Naive thymus-derived CD4-positive, alpha-beta T cell (primary cell): ENCODE measurements around the gene AKT3. TPM values are rescaled to one million over a fixed set of nuclear protein-coding genes. Genes with fewer than 3 reads are reported as not detected.

Source experiments
- ATAC-seq: fragments of 150-1000 bp; cut with Tn5 transposase; 2 replicates; pipeline ENCODE4 v1.10.0; 2021; ENCODE audit warnings: mild to moderate bottlenecking, moderate library complexity
- CTCF ChIA-PET: fragments of 350-600 bp; sonication (Branson Sonifier 250); formaldehyde crosslinking; loops from one replicate; lab custom pipeline; 2021; ENCODE audit warnings: antibody characterized with exemption; lab: Charles Lee
- POLR2A ChIA-PET: fragments of 350-600 bp; sonication (Branson Sonifier 250); formaldehyde crosslinking; loops from one replicate; lab custom pipeline; 2021; ENCODE audit warnings: antibody characterized with exemption, inconsistent platforms; lab: Charles Lee
- DNase-seq, 9 donors: peaks; one replicate each; pipeline versions ENCODE4 v3.0.0 to v3.0.0-alpha.2; 2020 to 2022; ENCODE audit warnings: mixed read lengths in 1 of 9
- H3K27ac ChIP-seq: one replicate; pipeline ENCODE4 v1.7.0; 2013; ENCODE audit warnings: mild to moderate bottlenecking, low read depth, low read length, moderate library complexity
- H3K27me3 ChIP-seq, 2 donors: one replicate each; pipeline ENCODE4 v1.7.0; 2013; ENCODE audit warnings: low read length in 2 of 2, mild to moderate bottlenecking in 2 of 2, moderate library complexity in 2 of 2; ENCODE audit not compliant: control insufficient read depth in 2 of 2, insufficient read depth in 2 of 2
- H3K36me3 ChIP-seq, 3 experiments: 1 replicate in 2 of 3; 2 replicates in 1 of 3; pipeline ENCODE4 v1.7.0; 2013; ENCODE audit warnings: low read length in 3 of 3, mild to moderate bottlenecking in 3 of 3, moderate library complexity in 1 of 3; ENCODE audit not compliant: insufficient read depth in 3 of 3, control insufficient read depth in 2 of 3
- H3K4me1 ChIP-seq, 2 donors: one replicate each; pipeline ENCODE4 v1.7.0; 2013; ENCODE audit warnings: low read length in 2 of 2, mild to moderate bottlenecking in 2 of 2, moderate library complexity in 1 of 2; ENCODE audit not compliant: control insufficient read depth in 2 of 2, insufficient read depth in 2 of 2
- H3K4me3 ChIP-seq: 2 replicates; pipeline ENCODE4 v1.7.0; 2013; ENCODE audit warnings: mild to moderate bottlenecking, low read length
- H3K9me3 ChIP-seq, 3 experiments: 1 replicate in 2 of 3; 2 replicates in 1 of 3; pipeline ENCODE4 v1.7.0; 2013; ENCODE audit warnings: low read length in 3 of 3; ENCODE audit not compliant: control insufficient read depth in 2 of 3
- H3K27ac Mint-ChIP-seq, 9 donors: one replicate each; pipeline ENCODE4 v1.8.0; 2020 to 2022; ENCODE audit warnings: mixed read lengths in 9 of 9, mild to moderate bottlenecking in 8 of 9, moderate library complexity in 5 of 9, inconsistent platforms in 2 of 9
- H3K27me3 Mint-ChIP-seq, 5 donors: one replicate each; pipeline ENCODE4 v1.8.0; 2021 to 2022; ENCODE audit warnings: mixed read lengths in 5 of 5, mild to moderate bottlenecking in 1 of 5
- H3K36me3 Mint-ChIP-seq, 5 donors: one replicate each; pipeline ENCODE4 v1.8.0; 2020 to 2022; ENCODE audit warnings: mixed read lengths in 5 of 5, mild to moderate bottlenecking in 3 of 5, inconsistent platforms in 1 of 5
- H3K4me1 Mint-ChIP-seq, 7 donors: one replicate each; pipeline ENCODE4 v1.8.0; 2020 to 2022; ENCODE audit warnings: mixed read lengths in 7 of 7, mild to moderate bottlenecking in 3 of 7, inconsistent platforms in 1 of 7
- H3K4me3 Mint-ChIP-seq, 10 donors: one replicate each; pipeline ENCODE4 v1.8.0; 2020 to 2022; ENCODE audit warnings: mild to moderate bottlenecking in 10 of 10, mixed read lengths in 10 of 10, moderate library complexity in 6 of 10, inconsistent platforms in 2 of 10
- H3K9me3 Mint-ChIP-seq, 11 donors: one replicate each; pipeline ENCODE4 v1.8.0; 2020 to 2022; ENCODE audit warnings: mixed read lengths in 11 of 11, mild to moderate bottlenecking in 4 of 11, inconsistent platforms in 1 of 11, moderate library complexity in 1 of 11
- intact Hi-C, 2 donors: fragments of 100-400 bp; cut with micrococcal nuclease; formaldehyde crosslinking; loops; one replicate each; pipeline ENCODE4 v1.15.1; 2023
- polyA plus RNA-seq, 2 donors: library from polyadenylated mRNA; unstranded; fragments of 300-500 nt; fragmentation: Illumina TruSeq; gene quantifications; one replicate each; pipeline ENCODE4 v1.2.3, GENCODE V29; 2021
- total RNA-seq, 6 experiments: library from RNA in 5 of 6; stranded (reverse) in 5 of 6; gene quantifications; 1 replicate in 5 of 6; 2 replicates in 1 of 6; pipeline ENCODE4 v1.2.3 and lab custom pipeline; 2021 to 2026

The AKT3 gene
- total and polyA plus RNA-seq, 7 experiments from 2014 or later: 1.6 to 123 (median 69.4) TPM

DNA sequence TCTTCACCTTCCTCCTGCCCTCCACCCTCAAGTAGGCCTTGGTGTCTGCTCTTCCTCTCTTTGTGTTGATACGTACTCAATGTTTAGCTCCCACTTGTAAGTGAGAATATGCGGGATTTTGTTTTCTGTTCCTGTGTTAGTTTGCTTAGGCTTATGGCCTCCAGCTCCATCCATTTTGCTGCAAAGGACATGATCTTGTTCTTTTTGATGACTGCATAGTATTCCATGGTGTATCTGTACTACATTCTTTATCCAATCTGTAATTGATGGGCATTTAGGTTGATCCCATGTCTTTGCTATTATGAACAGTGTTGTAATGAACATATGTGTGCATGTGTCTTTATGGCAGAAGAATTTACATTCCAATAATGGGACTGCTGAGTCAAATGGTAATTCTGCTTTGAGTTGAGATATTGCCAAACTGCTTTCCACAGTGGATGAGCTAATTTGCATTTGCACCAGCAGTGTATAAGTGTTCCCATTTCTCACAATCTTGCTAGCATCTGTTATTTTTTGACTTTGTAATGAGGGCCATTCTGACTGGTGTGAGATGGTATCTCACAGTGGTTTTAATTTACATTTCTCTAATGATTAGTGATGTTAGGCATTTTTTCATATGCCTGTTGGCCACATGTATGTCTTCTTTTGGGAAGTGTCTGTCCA is 321.5 kb downstream of the AKT3 start:
- Histone ChIP-seq H3K36me3 (peaks cover 0 to 4% (median 0%) of the 10 kb centered on the region in 3 experiments), H3K27ac (no peak overlapping the region), H3K9me3 (no peaks in the 10 kb centered on the region), H3K4me3 (no peak overlapping the region), H3K27me3 (no peaks in the 10 kb centered on the region), H3K4me1 (no peaks in the 10 kb centered on the region)
- H3K4me1 Mint-ChIP-seq: peaks cover 6 to 21% (median 9%) of the 10 kb centered on the region in 7 donors
- POLR2A ChIA-PET: no interaction called here
- DNase-seq (no peak), ATAC-seq (no peak)
- CTCF ChIA-PET: no interaction called here
- H3K27me3 Mint-ChIP-seq: no peaks in the 10 kb centered on the region
- H3K4me3 Mint-ChIP-seq: no peak overlapping the region
- intact Hi-C loops: no loop called here
- peak overlapping the region in 2 of 9 donors; percentile 19 to 34 for H3K27ac Mint-ChIP-seq
- peaks cover 6 to 49% (median 37%) of the 10 kb centered on the region in 5 donors for H3K36me3 Mint-ChIP-seq
- H3K9me3 Mint-ChIP-seq: peaks cover 0 to 18% (median 0%) of the 10 kb centered on the region in 11 donors

DNA sequence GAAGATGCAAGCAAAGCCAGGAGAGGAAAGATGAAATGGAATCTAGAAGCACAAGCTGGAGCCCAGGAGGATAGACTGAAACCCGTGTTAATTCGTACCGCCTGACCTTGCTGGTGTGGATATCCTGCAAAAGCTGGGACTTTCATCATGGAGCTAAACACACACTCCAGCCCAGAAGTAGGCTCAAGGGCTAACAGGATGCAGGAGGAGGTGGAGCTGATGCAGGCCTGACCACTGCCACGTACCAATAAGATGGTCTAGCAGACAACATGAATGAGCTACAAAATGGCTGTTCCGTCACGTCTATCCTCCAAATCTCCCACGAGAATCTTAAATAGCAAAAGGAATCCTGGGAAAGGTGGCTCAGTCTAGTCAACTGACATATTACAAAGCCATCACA is 323.9 kb downstream of the AKT3 start:
- no peaks in the 10 kb centered on the region for H3K27me3 ChIP-seq
- no peak overlapping the region for H3K4me3 ChIP-seq
- Mint-ChIP-seq H3K27ac (no peak overlapping the region), H3K4me3 (no peak overlapping the region), H3K9me3 (peaks cover 0 to 18% (median 0%) of the 10 kb centered on the region in 11 donors), H3K27me3 (no peaks in the 10 kb centered on the region), H3K4me1 (peaks cover 6 to 29% (median 9%) of the 10 kb centered on the region in 7 donors), H3K36me3 (peaks cover 6 to 59% (median 27%) of the 10 kb centered on the region in 5 donors)
- ATAC-seq: no peak
- H3K4me1 ChIP-seq: no peaks in the 10 kb centered on the region
- no peak for DNase-seq
- H3K27ac ChIP-seq: no peak overlapping the region
- H3K9me3 ChIP-seq: no peaks in the 10 kb centered on the region
- ChIA-PET POLR2A (no interaction called here), CTCF (no interaction called here)
- intact Hi-C loops: no loop called here
- peaks cover 0 to 3% (median 0%) of the 10 kb centered on the region in 3 experiments for H3K36me3 ChIP-seq

DNA sequence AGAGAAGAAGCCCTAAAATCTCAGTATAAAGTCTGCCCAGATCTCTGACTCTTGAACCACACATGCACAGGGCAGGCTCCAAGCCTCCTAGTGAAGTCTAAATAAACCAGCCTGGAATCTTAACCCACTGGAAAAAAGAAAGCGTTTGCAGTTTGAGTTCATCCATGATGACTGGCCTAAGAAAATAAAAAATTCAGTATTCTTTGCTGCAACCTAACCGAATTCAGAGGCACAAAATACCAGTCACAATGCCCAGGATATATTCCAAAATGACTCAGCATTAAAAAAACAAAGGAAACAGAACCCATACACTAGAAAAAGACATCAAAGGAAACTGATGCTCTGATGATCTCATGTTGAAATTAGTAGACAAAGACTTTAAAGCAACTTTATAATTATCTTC is 325.0 kb downstream of the AKT3 start:
- no peak overlapping the region for H3K4me3 ChIP-seq
- Mint-ChIP-seq H3K27ac (peak overlapping the region in 3 of 9 donors; percentile 42 to 64 (median 53)), H3K36me3 (peaks cover 7 to 59% (median 24%) of the 10 kb centered on the region in 5 donors), H3K4me1 (peaks cover 6 to 25% (median 9%) of the 10 kb centered on the region in 7 donors), H3K9me3 (peaks cover 0 to 12% (median 0%) of the 10 kb centered on the region in 11 donors), H3K27me3 (no peaks in the 10 kb centered on the region), H3K4me3 (no peak overlapping the region)
- H3K4me1 ChIP-seq: no peaks in the 10 kb centered on the region
- ATAC-seq (no peak), DNase-seq (no peak)
- CTCF ChIA-PET: no interaction called here
- intact Hi-C loops: no loop called here
- H3K36me3 ChIP-seq: no peaks in the 10 kb centered on the region
- POLR2A ChIA-PET: no interaction called here
- H3K27me3 ChIP-seq: no peaks in the 10 kb centered on the region
- no peak overlapping the region for H3K27ac ChIP-seq
- no peaks in the 10 kb centered on the region for H3K9me3 ChIP-seq

DNA sequence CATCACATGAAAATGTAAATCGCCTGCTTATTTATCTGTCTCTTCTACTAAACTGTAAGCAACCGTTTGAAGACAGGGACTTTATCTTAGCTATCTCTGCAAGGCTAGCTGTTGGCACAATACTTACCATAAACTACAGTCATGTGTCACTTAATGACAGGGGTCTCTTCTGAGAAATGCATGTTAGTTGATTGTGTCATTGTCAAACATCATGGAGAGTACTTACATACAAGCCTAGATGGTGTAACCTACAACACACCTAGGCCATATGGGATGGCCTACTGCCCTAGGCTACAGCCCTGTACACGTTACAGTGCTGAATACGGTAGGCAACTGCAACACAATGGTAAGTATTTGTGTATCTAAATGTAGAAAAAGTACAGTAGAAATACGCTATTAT is 326.3 kb downstream of the AKT3 start:
- H3K27ac Mint-ChIP-seq: peak overlapping the region in 1 of 9 donors; percentile 30
- H3K36me3 Mint-ChIP-seq: peaks cover 8 to 56% (median 23%) of the 10 kb centered on the region in 5 donors

DNA sequence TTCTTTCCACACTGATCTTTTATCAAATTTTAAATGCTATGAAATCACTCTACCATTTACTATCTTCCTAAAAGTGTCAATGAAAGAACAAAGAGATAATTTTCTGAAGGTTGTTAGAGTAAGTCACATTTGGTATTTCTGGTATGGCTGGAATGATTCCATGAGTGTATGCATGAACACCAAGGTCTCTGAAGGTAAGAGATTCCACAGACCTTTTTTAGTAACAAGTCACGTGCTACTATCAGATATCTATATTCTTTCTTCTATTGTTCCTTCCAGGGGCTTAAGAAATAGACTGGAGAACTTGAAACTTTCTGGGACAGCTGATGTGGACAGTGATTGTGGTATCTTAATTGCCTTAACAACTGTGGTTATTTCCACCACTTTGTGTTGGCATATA is 329.2 kb downstream of the AKT3 start:
- H3K4me3 Mint-ChIP-seq: no peak overlapping the region
- peaks cover 5 to 57% (median 33%) of the 10 kb centered on the region in 5 donors for H3K36me3 Mint-ChIP-seq
- ChIA-PET CTCF (no interaction called here), POLR2A (no interaction called here)
- no peak for ATAC-seq
- H3K27me3 Mint-ChIP-seq: no peaks in the 10 kb centered on the region
- H3K27me3 ChIP-seq: no peaks in the 10 kb centered on the region
- no peaks in the 10 kb centered on the region for H3K4me1 ChIP-seq
- H3K9me3 ChIP-seq: no peaks in the 10 kb centered on the region
- peaks cover 6 to 26% (median 9%) of the 10 kb centered on the region in 7 donors for H3K4me1 Mint-ChIP-seq
- no peak overlapping the region for H3K27ac ChIP-seq
- H3K9me3 Mint-ChIP-seq: peaks cover 0 to 8% (median 0%) of the 10 kb centered on the region in 11 donors
- no peak overlapping the region for H3K4me3 ChIP-seq
- no peak for DNase-seq
- H3K27ac Mint-ChIP-seq: no peak overlapping the region
- H3K36me3 ChIP-seq: no peaks in the 10 kb centered on the region
- intact Hi-C loops: no loop called here

More for the DNA sequence above, 326.3 kb downstream of the AKT3 start:
- Mint-ChIP-seq H3K27me3 (no peaks in the 10 kb centered on the region), H3K4me1 (peaks cover 6 to 25% (median 9%) of the 10 kb centered on the region in 7 donors), H3K9me3 (peaks cover 0 to 11% (median 0%) of the 10 kb centered on the region in 11 donors), H3K4me3 (no peak overlapping the region)
- H3K36me3 ChIP-seq: no peaks in the 10 kb centered on the region
- no peaks in the 10 kb centered on the region for H3K4me1 ChIP-seq
- ATAC-seq: no peak
- intact Hi-C loops: no loop called here
- ChIA-PET POLR2A (no interaction called here), CTCF (no interaction called here)
- no peak for DNase-seq
- H3K9me3 ChIP-seq: no peaks in the 10 kb centered on the region
- no peak overlapping the region for H3K4me3 ChIP-seq
- no peaks in the 10 kb centered on the region for H3K27me3 ChIP-seq
- no peak overlapping the region for H3K27ac ChIP-seq

DNA sequence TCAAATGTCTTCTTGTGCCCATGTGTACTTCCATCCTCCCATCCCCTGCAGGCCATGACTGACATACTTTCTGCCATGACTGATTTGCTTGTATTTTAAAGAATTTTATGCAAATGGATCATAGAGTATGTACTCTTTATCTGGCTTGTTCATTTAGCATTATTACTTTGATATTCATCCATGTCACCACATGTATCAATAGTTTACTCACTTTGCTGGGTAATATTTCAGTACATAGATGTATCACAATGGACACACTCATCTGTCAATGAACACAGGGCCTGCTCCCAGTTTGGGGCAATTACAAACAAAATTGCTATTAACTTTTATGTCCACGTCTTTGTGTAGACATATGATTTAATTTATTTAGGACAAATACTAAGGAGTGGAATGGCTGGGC is 335.1 kb downstream of the AKT3 start:
- no peak overlapping the region for H3K4me3 Mint-ChIP-seq
- ATAC-seq (no peak), DNase-seq (no peak)
- H3K4me1 ChIP-seq: no peaks in the 10 kb centered on the region
- no peak overlapping the region for H3K27ac ChIP-seq
- no peaks in the 10 kb centered on the region for H3K27me3 ChIP-seq
- peaks cover 0 to 26% (median 12%) of the 10 kb centered on the region in 7 donors for H3K4me1 Mint-ChIP-seq
- H3K27ac Mint-ChIP-seq: no peak overlapping the region
- ChIA-PET CTCF (no interaction called here), POLR2A (no interaction called here)
- intact Hi-C loops: no loop called here
- H3K4me3 ChIP-seq: no peak overlapping the region
- H3K36me3 Mint-ChIP-seq: peaks cover 8 to 47% (median 42%) of the 10 kb centered on the region in 5 donors
- H3K27me3 Mint-ChIP-seq: no peaks in the 10 kb centered on the region
- no peaks in the 10 kb centered on the region for H3K9me3 ChIP-seq
- H3K36me3 ChIP-seq: peaks cover 0 to 20% (median 0%) of the 10 kb centered on the region in 3 experiments
- H3K9me3 Mint-ChIP-seq: peaks cover 0 to 8% (median 0%) of the 10 kb centered on the region in 11 donors
